ENCODE results near the gene KIAA0319L. TPM values are rescaled to one million over a fixed set of nuclear protein-coding genes. Genes with fewer than 3 reads are reported as not detected.

The KIAA0319L gene
- polyA plus RNA-seq, 3 donors from 2014 or later: 11.1 to 31.8 (median 19.1) TPM

DNA sequence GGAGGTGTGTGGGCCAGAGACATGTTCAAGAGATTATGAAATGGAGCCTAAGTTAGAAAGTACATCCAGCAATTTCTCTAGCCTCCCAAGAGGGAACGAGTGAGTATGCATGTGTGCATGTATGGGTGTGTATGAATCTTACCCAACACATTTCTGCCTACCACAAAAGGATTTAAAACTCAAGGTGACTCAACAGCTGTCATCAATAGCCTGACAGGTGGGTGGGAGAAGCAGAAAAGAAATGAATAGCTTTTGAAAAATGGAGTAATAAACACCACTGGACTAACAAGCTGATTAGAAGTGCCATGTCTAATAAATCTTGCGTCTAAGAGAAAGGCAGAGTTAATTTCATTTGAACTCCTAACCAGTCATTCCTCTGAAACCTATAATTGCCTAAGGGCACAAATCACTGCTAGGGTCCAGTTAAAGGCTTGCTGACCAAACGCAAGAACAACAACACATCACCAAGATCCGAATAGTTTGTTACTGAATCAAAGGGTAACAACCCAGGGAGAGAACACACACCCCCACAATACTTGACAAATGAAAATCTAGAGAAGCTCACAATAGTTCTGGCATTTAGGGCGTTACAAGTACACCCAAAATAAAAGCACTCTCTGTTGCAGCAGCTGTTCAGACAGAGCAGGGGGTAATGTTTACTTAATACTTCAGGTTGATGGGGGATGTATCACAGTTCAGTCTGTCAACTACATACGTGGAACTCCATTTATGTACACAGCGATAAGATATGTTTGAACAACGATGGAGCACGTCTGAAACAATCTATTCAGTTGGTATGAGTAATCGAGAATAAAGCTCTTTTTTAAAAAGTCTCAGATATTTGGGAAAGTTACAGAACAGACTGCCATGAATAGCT is 1.4 kb downstream of the KIAA0319L start:
- Mint-ChIP-seq H3K36me3 (peaks cover 0 to 9% (median 4%) of the 10 kb centered on the region in 3 donors), H3K27ac (peak overlapping the region; percentile 68 to 89 (median 82)), H3K4me1 (peaks cover 38 to 55% of the 10 kb centered on the region in 2 donors), H3K27me3 (ENCODE audit: low read depth in 3 of 3) (peaks cover 3 to 8% (median 5%) of the 10 kb centered on the region in 3 donors), H3K9me3 (no peaks in the 10 kb centered on the region), H3K4me3 (peak overlapping the region; percentile 89 to 96 (median 95))
- DNase-seq: no peak

DNA sequence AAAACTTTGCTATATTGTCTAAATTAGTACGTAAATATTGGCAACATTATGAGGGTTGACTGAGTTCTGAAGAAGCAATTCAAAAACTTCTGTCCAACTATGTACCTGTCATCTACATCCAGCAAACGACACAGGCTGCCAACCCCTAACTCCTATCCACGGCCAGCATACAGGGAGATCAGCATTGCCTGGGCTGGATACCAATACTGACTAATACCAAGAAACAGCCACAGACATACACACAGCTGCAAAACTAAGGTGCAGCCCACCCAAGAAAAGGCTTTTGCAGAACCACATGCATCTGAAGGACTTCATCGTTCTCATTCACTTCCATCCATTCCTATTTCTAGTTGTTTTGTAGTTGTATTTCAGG is 2.0 kb downstream of the KIAA0319L start:
- Mint-ChIP-seq H3K36me3 (peaks cover 0 to 9% (median 4%) of the 10 kb centered on the region in 3 donors), H3K27ac (peak overlapping the region in 5 of 6 donors; percentile 13 to 66 (median 31)), H3K4me3 (peak overlapping the region in 4 of 5 donors; percentile 13 to 95 (median 72)), H3K9me3 (no peaks in the 10 kb centered on the region), H3K27me3 (ENCODE audit: low read depth in 3 of 3) (peaks cover 3 to 8% (median 5%) of the 10 kb centered on the region in 3 donors), H3K4me1 (peaks cover 38 to 55% of the 10 kb centered on the region in 2 donors)
- no peak for DNase-seq

DNA sequence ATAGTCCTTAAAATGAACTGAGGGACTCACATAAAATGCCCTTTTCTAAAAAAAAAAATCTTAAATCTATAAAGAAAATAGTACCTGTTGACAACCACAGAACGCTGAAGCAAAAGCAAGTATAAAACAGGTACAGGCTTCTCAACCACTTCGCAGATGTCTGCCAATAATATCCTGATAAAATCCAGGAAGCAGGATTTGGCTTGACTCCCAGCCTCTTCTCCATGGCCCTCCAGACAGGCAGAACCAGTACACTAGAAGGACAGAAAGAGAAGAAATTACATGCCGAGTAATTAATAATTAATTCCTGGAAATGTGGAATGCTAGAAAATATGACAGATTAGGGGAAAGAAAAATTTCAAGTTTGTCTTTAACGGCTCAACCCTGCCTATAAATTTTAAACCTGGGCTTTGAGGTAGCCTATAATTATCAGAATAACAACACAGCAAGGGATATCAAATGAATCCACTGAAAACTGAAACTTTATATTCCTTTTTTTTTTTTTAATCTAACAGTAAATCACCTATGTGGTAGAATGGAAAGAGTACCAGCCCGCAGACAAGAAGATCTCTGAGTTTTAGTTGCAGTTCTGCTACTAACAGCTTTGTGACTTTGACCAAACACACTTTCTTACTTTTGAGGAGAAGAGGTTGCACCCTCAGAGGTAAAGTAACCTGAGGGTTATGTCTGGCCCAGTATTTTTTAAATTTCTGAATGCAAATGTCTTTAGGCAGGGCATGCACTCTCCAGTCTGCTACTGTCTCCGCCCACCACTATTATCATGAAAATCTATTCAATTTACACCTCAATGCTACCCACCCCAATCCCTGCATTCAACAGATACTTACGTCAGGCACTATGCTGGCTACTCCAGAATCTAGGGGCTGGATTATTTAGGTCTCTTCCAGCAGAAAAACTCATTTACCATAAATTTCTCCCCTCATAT is 2.7 kb downstream of the KIAA0319L start:
- Mint-ChIP-seq H3K4me1 (peaks cover 35 to 57% of the 10 kb centered on the region in 2 donors), H3K27ac (peak overlapping the region in 1 of 6 donors; percentile 35), H3K9me3 (no peaks in the 10 kb centered on the region), H3K4me3 (peak overlapping the region in 2 of 5 donors; percentile 95), H3K27me3 (ENCODE audit: low read depth in 3 of 3) (peaks cover 3 to 8% (median 5%) of the 10 kb centered on the region in 3 donors), H3K36me3 (peaks cover 0 to 12% (median 4%) of the 10 kb centered on the region in 3 donors)
- DNase-seq: no peak

DNA sequence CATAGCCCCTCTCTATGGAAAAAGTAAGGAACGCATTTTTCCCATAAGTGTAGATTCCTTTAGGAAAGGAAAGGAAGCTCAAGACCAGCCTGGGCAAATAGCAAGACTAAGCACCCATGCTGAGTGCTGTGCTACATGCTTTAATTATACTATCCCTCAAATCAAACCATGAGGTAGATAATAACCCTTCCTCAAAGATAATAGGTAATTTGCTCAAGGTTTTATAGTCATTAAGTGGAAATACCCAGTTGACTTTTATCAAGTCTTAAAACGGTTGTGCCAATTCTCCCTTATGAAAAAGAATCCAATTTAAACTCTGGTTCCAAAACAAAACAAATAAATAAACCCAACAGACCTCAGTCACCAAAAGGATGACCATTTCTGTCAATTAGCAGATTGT is 3.4 kb downstream of the KIAA0319L start:
- DNase-seq: no peak
- Mint-ChIP-seq H3K4me1 (peaks cover 32 to 59% of the 10 kb centered on the region in 2 donors), H3K27me3 (ENCODE audit: low read depth in 3 of 3) (peaks cover 3 to 8% (median 5%) of the 10 kb centered on the region in 3 donors), H3K4me3 (no peak overlapping the region), H3K27ac (peak overlapping the region in 1 of 6 donors; percentile 56), H3K36me3 (peaks cover 0 to 12% (median 7%) of the 10 kb centered on the region in 3 donors), H3K9me3 (no peaks in the 10 kb centered on the region)

DNA sequence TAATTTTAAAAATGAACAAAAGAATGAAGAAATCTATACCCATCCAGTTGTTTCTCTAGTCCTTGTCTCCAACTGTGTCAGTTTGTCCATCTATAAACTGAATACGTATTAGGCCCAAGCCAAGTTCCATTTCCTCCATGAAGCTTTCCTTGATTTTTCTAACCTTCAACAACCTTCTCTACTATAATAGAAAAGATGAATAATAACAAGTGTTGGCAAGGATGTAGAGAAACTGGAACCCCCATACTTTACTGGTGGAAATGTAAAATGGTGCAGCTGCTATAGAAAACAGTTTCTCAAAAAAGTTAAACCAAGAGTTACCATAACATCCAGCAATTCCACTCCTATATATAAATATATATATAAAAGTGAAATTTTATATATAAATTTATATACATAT is 10.6 kb downstream of the KIAA0319L start:
- H3K4me1 Mint-ChIP-seq: peaks cover 18 to 58% of the 10 kb centered on the region in 2 donors
- peaks cover 8 to 24% (median 9%) of the 10 kb centered on the region in 3 donors for H3K36me3 Mint-ChIP-seq
- DNase-seq: no peak

DNA sequence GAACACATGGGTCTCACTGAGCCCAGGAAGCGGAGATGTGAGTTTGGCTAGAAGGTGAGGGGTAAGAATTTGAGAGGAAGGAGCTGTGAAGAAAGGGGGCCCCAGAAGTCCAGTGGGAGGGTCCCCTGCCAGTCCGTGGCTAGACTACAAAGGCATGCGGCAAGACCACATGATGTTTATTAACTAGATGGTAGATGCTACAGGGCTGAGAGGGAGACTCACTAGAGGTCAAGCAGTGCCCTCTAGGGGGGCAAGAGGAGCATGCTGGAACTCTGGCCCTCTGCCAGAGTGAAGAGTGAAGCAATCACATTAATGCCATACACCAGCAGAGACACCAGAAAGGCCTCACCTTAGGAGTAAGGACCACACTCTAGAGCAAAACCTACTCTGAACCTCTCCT is 12.2 kb downstream of the KIAA0319L start:
- peak; percentile 25 to 43 (median 39) for DNase-seq
- Mint-ChIP-seq H3K36me3 (peaks cover 7 to 22% (median 9%) of the 10 kb centered on the region in 3 donors), H3K4me1 (peaks cover 27 to 67% of the 10 kb centered on the region in 2 donors), H3K27me3 (ENCODE audit: low read depth in 3 of 3) (no peaks in the 10 kb centered on the region), H3K9me3 (no peaks in the 10 kb centered on the region), H3K27ac (peak overlapping the region in 3 of 6 donors; percentile 16 to 23 (median 22)), H3K4me3 (no peak overlapping the region)

More for the DNA sequence above, 10.6 kb downstream of the KIAA0319L start:
- no peaks in the 10 kb centered on the region for H3K9me3 Mint-ChIP-seq
- H3K4me3 Mint-ChIP-seq: no peak overlapping the region
- no peak overlapping the region for H3K27ac Mint-ChIP-seq
- no peaks in the 10 kb centered on the region for H3K27me3 Mint-ChIP-seq (ENCODE audit: low read depth in 3 of 3)

DNA sequence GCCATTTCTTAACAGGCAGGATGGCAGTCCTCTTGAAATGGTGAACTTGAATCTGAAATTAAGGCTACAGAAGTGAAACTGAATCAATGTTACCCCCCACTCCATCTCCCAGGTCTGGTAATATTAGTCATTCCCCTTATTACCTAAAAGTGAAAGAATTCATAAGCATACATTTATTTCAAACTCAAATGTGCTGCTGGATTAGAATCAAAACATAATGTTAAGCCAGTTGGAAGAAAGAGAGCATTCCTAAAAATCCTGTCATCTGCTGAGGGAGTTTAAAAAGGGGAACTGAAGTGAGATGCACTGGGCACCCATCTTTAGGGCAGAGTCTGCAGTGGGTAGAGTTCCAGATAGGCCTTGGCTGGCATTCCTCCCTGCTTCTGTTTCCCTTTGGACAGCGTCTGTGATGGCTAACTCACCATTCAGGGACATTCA is 17.4 kb downstream of the KIAA0319L start:
- peaks cover 0 to 3% (median 0%) of the 10 kb centered on the region in 3 donors for H3K27me3 Mint-ChIP-seq (ENCODE audit: low read depth in 3 of 3)
- H3K4me3 Mint-ChIP-seq: peak overlapping the region in 2 of 5 donors; percentile 14 to 38
- H3K36me3 Mint-ChIP-seq: peaks cover 0 to 3% (median 2%) of the 10 kb centered on the region in 3 donors
- DNase-seq: no peak
- H3K9me3 Mint-ChIP-seq: no peaks in the 10 kb centered on the region
- H3K27ac Mint-ChIP-seq: peak overlapping the region; percentile 80 to 91 (median 89)
- H3K4me1 Mint-ChIP-seq: peaks cover 52 to 76% of the 10 kb centered on the region in 2 donors

DNA sequence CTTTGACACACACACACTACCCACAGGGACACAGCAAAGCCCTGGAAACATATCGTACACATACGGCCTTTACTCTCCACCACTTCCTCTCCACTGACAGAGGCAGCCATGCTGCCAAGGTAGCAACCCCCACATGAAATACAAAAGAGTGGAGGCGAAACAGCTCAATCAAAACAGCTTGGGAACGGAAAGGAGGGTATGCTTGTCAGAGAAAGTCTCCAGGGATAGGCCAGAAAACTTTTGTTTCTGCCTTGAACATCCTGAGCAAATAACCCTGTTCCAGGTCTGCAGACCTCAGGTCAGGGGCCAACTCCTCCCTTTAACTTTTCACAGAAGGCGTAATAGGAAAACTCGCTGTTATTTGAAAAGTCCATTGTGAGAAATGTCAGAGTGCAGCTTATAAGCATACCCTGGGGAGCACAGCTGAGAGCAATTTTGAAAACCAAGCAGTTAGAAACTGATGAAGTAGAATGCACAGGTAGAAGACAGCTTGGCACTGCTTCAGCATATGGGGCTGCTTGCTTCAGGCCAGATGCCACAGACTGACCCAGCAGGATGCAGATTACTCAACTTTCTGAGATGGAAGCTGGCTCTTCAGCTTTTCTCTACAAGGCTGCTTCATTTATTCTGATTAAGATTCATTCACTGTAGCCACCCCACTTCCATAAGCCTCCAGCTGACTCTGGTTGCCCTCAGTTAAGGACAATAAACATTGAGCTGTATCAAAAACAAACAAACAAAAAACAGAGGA is 18.0 kb downstream of the KIAA0319L start:
- H3K27me3 Mint-ChIP-seq (ENCODE audit: low read depth in 3 of 3): peaks cover 0 to 3% (median 0%) of the 10 kb centered on the region in 3 donors
- peaks cover 52 to 74% of the 10 kb centered on the region in 2 donors for H3K4me1 Mint-ChIP-seq
- peak overlapping the region; percentile 80 to 91 (median 89) for H3K27ac Mint-ChIP-seq
- H3K9me3 Mint-ChIP-seq: no peaks in the 10 kb centered on the region
- H3K36me3 Mint-ChIP-seq: peaks cover 0 to 3% (median 2%) of the 10 kb centered on the region in 3 donors
- peak overlapping the region in 4 of 5 donors; percentile 34 to 78 (median 61) for H3K4me3 Mint-ChIP-seq
- peak in 1 of 3 donors; percentile 25 for DNase-seq

DNA sequence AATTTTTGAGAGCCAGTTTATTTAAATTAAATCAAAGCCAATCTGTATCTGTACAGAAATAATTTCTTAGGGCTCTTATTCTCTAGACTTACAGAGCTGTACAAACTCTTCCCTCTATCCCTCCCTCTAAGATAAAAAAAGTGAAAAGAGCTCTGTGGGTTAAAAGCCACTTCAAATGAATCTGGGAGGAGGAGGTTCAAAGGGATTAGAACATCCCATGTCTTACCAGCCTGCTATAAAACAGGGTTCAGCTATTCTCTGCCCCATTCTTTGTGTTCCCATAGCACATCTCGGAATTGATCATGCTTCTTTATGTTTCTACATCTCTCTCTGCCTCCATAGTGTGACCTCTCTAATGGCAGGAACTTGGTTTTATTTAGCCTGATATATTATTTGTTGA is 19.4 kb downstream of the KIAA0319L start:
- Mint-ChIP-seq H3K4me3 (no peak overlapping the region), H3K27me3 (ENCODE audit: low read depth in 3 of 3) (peaks cover 0 to 3% (median 0%) of the 10 kb centered on the region in 3 donors), H3K27ac (peak overlapping the region in 3 of 6 donors; percentile 28 to 56 (median 28)), H3K4me1 (peaks cover 50 to 75% of the 10 kb centered on the region in 2 donors), H3K36me3 (peaks cover 0 to 3% (median 2%) of the 10 kb centered on the region in 3 donors), H3K9me3 (no peaks in the 10 kb centered on the region)
- no peak for DNase-seq

DNA sequence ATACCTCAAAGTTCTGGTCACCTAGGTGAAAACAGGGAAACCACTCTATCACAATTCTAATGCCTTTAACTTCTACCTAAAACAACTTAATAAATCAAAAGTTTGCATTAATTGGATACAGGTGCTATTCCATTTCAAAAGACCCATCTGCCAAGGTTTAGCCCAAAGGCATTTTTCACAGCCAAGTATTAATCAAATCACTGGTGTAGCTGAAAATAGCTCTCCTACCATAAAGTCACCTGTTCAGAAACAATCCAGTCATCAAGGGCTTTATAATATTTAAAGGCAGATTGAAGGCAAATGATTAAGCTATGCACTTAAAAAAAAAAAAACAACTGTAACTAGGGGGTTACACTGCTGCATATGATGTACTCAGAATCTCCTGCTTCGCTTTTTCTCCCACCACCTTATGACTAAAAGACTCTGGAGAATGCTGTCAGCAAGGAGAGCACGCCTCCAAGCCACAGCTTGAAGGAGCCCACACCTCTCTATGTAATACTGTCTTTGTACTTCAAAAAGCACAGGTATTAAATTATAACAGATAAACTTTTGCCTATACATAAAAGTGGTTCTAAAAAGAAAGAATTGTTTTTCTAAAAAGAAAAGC is 20.5 kb downstream of the KIAA0319L start:
- Mint-ChIP-seq H3K27me3 (ENCODE audit: low read depth in 3 of 3) (peaks cover 0 to 3% (median 0%) of the 10 kb centered on the region in 3 donors), H3K4me3 (no peak overlapping the region), H3K27ac (peak overlapping the region in 1 of 6 donors; percentile 6), H3K36me3 (peaks cover 0 to 3% (median 0%) of the 10 kb centered on the region in 3 donors), H3K4me1 (peaks cover 45 to 66% of the 10 kb centered on the region in 2 donors), H3K9me3 (no peaks in the 10 kb centered on the region)
- no peak for DNase-seq

DNA sequence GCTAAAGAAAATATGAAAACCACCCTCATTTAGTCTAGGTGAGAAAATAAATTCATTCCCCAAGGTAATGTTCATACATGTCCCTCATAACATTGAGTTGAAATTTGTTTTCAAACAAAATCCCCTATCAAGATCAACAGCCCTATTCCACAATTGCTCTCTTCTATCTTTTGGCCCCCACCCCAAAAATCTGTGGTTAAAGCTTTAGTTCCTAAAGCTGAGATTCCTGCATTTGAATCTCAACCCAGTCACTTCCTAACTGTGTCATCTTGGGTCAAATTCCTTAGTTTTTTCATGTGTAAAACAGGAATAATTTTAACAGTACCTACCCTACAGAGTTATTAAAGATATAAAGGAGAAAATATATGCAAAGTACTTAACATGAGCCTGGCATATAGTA is 22.0 kb downstream of the KIAA0319L start:
- Mint-ChIP-seq H3K27ac (peak overlapping the region in 3 of 6 donors; percentile 12 to 50 (median 12)), H3K36me3 (peaks cover 7 to 9% (median 8%) of the 10 kb centered on the region in 3 donors), H3K4me1 (peaks cover 40 to 57% of the 10 kb centered on the region in 2 donors), H3K27me3 (ENCODE audit: low read depth in 3 of 3) (peaks cover 0 to 4% (median 0%) of the 10 kb centered on the region in 3 donors), H3K4me3 (no peak overlapping the region), H3K9me3 (peaks cover 0 to 6% (median 4%) of the 10 kb centered on the region in 6 donors)
- DNase-seq: no peak

DNA sequence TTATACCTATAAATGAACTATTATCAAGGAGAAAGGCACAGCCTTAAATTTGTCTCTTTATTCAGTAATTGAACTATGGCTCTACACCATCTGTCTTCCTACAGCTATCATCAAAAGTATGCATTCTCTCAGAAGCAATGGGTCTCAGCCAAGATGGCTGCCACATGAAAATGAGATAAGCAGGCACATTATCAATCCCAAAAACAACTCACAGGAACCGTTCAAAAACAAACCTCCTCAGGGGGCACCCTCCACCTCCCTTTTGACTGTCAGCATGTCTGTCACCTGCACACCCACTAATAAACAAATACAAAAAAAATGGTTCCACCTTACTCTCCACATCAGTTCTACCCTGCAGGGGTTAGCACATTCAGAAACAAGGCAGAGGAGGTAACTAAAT is 23.6 kb downstream of the KIAA0319L start:
- peak overlapping the region in 1 of 6 donors; percentile 13 for H3K27ac Mint-ChIP-seq
- DNase-seq: no peak
- H3K4me1 Mint-ChIP-seq: peaks cover 24 to 41% of the 10 kb centered on the region in 2 donors
- peaks cover 0 to 1% (median 0%) of the 10 kb centered on the region in 3 donors for H3K27me3 Mint-ChIP-seq (ENCODE audit: low read depth in 3 of 3)
- no peak overlapping the region for H3K4me3 Mint-ChIP-seq
- H3K36me3 Mint-ChIP-seq: peaks cover 17 to 21% (median 21%) of the 10 kb centered on the region in 3 donors
- peaks cover 0 to 11% (median 7%) of the 10 kb centered on the region in 6 donors for H3K9me3 Mint-ChIP-seq
